ENCODE data around the gene MCC.

MCC gene

DNA sequence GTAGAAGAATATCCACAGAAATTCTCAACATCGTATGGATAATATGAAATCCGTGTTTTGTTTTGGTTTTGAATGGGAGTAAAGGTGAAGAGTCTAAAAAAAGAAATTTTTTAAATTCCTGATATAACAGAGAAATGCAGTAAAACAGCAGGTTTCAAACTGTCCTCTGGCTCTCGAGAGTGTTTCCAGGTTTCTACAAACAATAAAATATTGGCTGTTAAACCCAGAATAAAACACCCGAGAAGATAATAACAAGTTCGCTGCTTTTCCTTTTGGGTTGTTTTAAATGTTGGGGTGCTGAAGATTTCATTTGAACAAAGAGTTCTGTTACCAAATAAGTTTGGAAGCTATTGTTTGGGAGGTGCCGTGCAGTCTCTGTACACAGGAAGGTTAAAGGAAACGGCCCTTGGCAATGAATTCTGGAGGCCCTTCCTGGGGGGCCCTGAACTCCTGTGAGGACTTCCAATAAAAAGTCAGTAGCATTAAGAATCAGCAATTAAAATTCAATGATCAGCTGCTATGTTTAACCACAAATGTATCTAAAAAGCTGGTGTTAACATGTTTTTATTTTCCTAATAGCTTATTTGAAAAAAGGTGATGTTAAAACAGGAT lies 269.2 kb downstream of the MCC start:
- in situ Hi-C loops (cut with MboI; ENCODE audit: low pct_unique_long_range_greater_than_20kb, low sequenced_read_pairs, unreplicated experiment) = no loop called here
- no peak for DNase-seq (ENCODE audit: low spot score)
- TF ChIP-seq, protein P1, sequence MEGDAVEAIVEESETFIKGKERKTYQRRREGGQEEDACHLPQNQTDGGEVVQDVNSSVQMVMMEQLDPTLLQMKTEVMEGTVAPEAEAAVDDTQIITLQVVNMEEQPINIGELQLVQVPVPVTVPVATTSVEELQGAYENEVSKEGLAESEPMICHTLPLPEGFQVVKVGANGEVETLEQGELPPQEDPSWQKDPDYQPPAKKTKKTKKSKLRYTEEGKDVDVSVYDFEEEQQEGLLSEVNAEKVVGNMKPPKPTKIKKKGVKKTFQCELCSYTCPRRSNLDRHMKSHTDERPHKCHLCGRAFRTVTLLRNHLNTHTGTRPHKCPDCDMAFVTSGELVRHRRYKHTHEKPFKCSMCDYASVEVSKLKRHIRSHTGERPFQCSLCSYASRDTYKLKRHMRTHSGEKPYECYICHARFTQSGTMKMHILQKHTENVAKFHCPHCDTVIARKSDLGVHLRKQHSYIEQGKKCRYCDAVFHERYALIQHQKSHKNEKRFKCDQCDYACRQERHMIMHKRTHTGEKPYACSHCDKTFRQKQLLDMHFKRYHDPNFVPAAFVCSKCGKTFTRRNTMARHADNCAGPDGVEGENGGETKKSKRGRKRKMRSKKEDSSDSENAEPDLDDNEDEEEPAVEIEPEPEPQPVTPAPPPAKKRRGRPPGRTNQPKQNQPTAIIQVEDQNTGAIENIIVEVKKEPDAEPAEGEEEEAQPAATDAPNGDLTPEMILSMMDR (IDR thresholded peaks at IDR 0.05; ENCODE audit: extremely low read depth, insufficient read depth, missing control alignments) = no peak

DNA sequence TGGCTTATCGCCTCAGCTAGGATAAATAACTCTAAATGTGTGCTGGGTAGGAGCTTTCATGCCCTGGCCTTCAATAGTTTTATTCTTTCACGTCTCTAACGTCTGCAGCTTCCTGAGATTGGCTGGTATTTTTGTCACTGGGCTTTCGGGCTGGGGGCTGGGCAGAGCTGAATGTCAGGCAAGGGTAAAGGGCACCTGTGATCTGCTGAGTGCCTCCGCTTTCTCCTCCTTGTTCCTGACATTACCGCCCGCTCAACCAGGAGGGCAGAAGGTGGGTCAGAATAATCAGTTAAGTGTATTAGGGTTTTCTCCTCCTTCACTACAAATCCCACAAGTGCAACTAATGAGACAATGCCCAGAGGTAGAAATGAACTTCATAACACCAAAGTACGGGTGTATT lies 270.1 kb downstream of the MCC start:
- TF ChIP-seq, protein P1 (IDR thresholded peaks at IDR 0.05; ENCODE audit: extremely low read depth, insufficient read depth, missing control alignments) = no peak
- in situ Hi-C loops (cut with MboI; ENCODE audit: low pct_unique_long_range_greater_than_20kb, low sequenced_read_pairs, unreplicated experiment) = no loop called here
- no peak for DNase-seq (ENCODE audit: low spot score)

DNA sequence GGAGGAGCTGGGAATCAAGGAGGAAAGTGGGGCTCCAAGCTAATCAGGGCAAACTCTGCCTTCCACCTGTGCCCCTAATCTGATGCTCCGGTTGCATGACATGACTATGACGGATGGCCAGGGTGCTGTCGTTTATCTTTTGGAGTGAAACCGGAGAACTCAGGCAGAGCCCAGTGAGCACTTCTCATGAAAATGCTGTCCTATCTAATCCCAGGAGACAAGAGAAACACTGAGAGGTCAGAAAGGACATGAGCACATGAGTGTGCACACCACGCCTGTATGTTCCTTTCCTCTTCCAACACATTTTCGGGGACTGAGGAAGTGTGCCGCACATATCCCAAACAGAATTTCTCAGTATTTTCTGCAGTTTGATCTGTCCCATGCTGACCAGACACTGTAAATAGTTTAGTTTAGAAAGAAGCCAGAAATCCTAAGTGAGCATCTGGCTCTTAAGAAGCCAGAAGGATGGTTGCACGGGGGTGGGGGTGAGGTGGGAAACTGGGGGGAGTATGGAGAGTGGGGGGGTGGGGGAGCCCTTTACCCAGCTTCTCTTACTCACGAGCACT lies 270.6 kb downstream of the MCC start:
- DNase-seq (ENCODE audit: low spot score) = no peak
- TF ChIP-seq, protein P1 (IDR thresholded peaks at IDR 0.05; ENCODE audit: extremely low read depth, insufficient read depth, missing control alignments) = no peak
- in situ Hi-C loops (cut with MboI; ENCODE audit: low pct_unique_long_range_greater_than_20kb, low sequenced_read_pairs, unreplicated experiment) = no loop called here

DNA sequence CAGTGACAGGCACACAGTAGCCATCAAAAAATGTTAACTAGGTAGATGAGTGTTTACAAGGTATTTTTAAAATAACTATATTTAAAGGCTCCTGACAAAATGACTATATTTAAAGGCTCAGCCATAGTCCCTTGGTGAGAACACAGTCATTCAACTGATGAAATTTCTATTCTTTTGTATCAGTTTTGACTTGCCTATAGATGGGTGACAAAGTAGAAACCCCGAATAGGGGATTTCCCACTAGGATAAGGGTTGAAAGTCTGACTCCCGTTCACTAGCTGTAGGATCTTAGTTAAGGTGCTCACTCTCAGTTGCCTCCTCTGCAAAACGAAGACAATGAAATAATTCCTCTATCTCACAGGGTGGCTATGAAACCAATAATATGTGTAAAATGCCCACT lies 271.7 kb downstream of the MCC start:
- TF ChIP-seq, protein P1 (IDR thresholded peaks at IDR 0.05; ENCODE audit: extremely low read depth, insufficient read depth, missing control alignments) = no peak
- in situ Hi-C loops (cut with MboI; ENCODE audit: low pct_unique_long_range_greater_than_20kb, low sequenced_read_pairs, unreplicated experiment) = no loop called here
- no peak for DNase-seq (ENCODE audit: low spot score)

DNA sequence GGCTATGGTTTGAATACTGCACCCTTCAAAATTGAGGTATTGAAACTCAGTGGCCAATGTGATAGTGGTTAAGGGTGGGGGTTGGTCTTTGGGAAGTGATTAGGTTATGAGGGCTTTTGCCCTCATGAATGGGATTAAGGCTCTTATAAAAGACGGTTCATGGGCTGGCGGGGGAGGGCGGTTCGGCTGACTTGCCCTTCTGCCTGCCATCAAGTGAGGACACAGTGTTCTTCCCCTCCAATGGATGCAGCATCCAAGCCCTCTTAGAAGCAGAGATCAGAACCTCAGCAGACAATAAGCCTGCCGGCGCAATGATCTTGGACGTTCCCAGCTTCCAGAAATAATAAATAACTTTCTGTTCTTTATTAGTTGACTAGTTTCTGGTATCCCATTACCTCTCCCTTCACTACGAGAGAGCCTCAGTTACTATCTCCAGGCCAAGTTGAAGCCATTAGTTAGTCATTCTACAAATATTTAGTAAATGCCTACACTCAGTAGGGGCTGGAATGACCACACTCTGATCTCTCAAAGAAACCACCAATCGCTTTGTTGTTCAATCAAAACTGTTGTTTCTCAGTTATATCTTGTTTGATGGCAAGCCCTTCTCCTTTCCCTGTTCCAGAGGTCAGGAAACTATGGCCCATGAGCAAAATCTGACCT lies 272.7 kb downstream of the MCC start:
- no peak for DNase-seq (ENCODE audit: low spot score)
- in situ Hi-C loops (cut with MboI; ENCODE audit: low pct_unique_long_range_greater_than_20kb, low sequenced_read_pairs, unreplicated experiment) = no loop called here
- TF ChIP-seq, protein P1 (IDR thresholded peaks at IDR 0.05; ENCODE audit: extremely low read depth, insufficient read depth, missing control alignments) = no peak

DNA sequence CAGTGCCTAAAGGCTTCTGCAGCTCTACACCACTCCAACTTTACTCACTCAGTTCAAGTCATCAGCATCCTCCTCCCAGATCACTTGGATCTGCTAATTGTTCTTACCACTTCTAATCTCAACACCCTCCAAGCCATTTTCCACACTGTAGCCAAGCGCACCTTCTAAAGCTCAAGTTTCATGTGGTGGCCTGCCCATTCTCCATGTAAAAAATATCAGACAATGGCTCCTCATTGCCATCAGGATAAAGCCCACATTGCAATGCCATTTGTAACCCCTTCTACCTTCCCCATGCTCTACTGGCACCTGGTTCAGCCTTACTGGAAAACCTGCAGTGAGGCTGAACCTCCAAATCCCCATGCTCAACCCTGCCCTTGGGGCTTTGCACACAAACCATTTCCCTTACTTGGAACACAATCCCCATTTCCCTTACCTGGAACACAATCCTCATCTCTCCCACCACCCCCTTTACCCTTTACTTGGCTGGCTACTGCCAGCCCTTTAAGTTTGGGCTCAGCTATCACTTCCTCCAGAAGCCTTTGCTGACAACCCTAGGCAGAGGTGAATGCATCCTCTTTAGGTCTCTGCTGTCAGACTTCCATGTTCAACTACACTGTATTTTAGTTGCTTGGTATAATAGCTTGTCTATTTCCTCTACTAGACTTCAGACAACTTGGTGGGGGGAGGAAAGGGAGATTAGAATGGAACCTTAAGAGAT lies 273.5 kb downstream of the MCC start:
- in situ Hi-C loops (cut with MboI; ENCODE audit: low pct_unique_long_range_greater_than_20kb, low sequenced_read_pairs, unreplicated experiment) = no loop called here
- TF ChIP-seq, protein P1 (IDR thresholded peaks at IDR 0.05; ENCODE audit: extremely low read depth, insufficient read depth, missing control alignments) = no peak

More for the DNA sequence above, 273.5 kb downstream of the MCC start:
- DNase-seq (ENCODE audit: low spot score) = no peak
